GM12878 (cell line): ENCODE data around the gene TMEM30A.

Experiments
- JUND ChIP-seq: IDR thresholded peaks from 2 replicates; pipeline ENCODE4 v1.6.1; 2012; ENCODE audit warnings: low read depth, mild to moderate bottlenecking, low read length, improper control_type of control experiment, moderate library complexity
- NKRF ChIP-seq: fragments of 450-650 bp; conservative IDR thresholded peaks from 2 replicates; pipeline ENCODE4 v1.6.1; 2017; ENCODE audit warnings: mild to moderate bottlenecking, moderate library complexity
- POLR2AphosphoS5 ChIP-seq: IDR thresholded peaks from 2 replicates; pipeline ENCODE4 v1.6.1; 2011; ENCODE audit warnings: mild to moderate bottlenecking, low read length, inconsistent platforms
- RELA ChIP-seq: fragments of 450-650 bp; IDR thresholded peaks from 2 replicates; pipeline ENCODE4 v1.8.0; 2014; ENCODE audit warnings: borderline replicate concordance; ENCODE audit not compliant: partially characterized antibody
- SIN3A ChIP-seq: IDR thresholded peaks from 2 replicates; pipeline ENCODE4 v1.6.1; 2012; ENCODE audit warnings: low read depth, low read length, improper control_type of control experiment
- SRF ChIP-seq, 2 experiments: IDR thresholded peaks; 2 replicates each; pipeline ENCODE4 v1.6.1; 2011; ENCODE audit warnings: low read depth in 2 of 2, low read length in 2 of 2, mild to moderate bottlenecking in 1 of 2, moderate library complexity in 1 of 2
- ZBED1 ChIP-seq: IDR thresholded peaks from 2 replicates; pipeline ENCODE4 v1.6.1; 2016; ENCODE audit warnings: borderline replicate concordance

GRCh38 chr6:75282706-75283105 is 1.9 kb downstream of the TMEM30A start:
- TF ChIP-seq RELA (no peak), ZBED1 (no peak), NKRF (no peak), POLR2AphosphoS5 (no peak), SRF (IDR thresholded peaks at IDR 0.05; ENCODE audit: low read depth in 2 of 2, low read length in 2 of 2) (no peak), JUND (no peak), SIN3A (no peak)
